GM18870 (cell line): Measurements from ENCODE around the gene SMIM29.

Experiments
- ATAC-seq: cut with Tn5 transposase; IDR thresholded peaks from one replicate; pipeline ENCODE4 v1.9.1; 2021; ENCODE audit warnings: moderate library complexity; ENCODE audit not compliant: unreplicated experiment

SMIM29 gene

GRCh38 chr6:34227761-34228421 is 20.9 kb downstream of the SMIM29 start:
- no peak for ATAC-seq

- ATAC-seq = no peak
Measured at GRCh38 chr6:34226731-34227586, 21.8 kb downstream of the SMIM29 start.

- no peak for ATAC-seq
Measured at GRCh38 chr6:34226066-34226465, 22.7 kb downstream of the SMIM29 start.

- ATAC-seq = no peak
Measured at GRCh38 chr6:34225551-34225950, 23.3 kb downstream of the SMIM29 start.

GRCh38 chr6:34223956-34224940 is 24.6 kb downstream of the SMIM29 start:
- peak; percentile 71 for ATAC-seq

GRCh38 chr6:34223381-34223955 is 25.3 kb downstream of the SMIM29 start:
- ATAC-seq = no peak

GRCh38 chr6:34218691-34219090 is 30.1 kb downstream of the SMIM29 start:
- no peak for ATAC-seq

GRCh38 chr6:34213772-34214171 is 35.0 kb downstream of the SMIM29 start:
- no peak for ATAC-seq

GRCh38 chr6:34207695-34208443 is 40.9 kb downstream of the SMIM29 start:
- ATAC-seq = no peak

- no peak for ATAC-seq
Measured at GRCh38 chr6:34206726-34207125, 42.1 kb downstream of the SMIM29 start.

GRCh38 chr6:34205916-34206315 is 42.9 kb downstream of the SMIM29 start:
- ATAC-seq = no peak

- ATAC-seq = no peak
Measured at GRCh38 chr6:34205466-34205865, 43.3 kb downstream of the SMIM29 start.

- no peak for ATAC-seq
Measured at GRCh38 chr6:34204693-34205092, 44.1 kb downstream of the SMIM29 start.

GRCh38 chr6:34202329-34203201 is 46.2 kb downstream of the SMIM29 start:
- ATAC-seq = no peak

- ATAC-seq = no peak
Measured at GRCh38 chr6:34201455-34202107, 47.2 kb downstream of the SMIM29 start.

- no peak for ATAC-seq
Measured at GRCh38 chr6:34200340-34200971, 48.4 kb downstream of the SMIM29 start.

- ATAC-seq = no peak
Measured at GRCh38 chr6:34196833-34197195, 52.0 kb downstream of the SMIM29 start.
